Ascending aorta (tissue), 2 donors: ENCODE results near the gene MOB3B. TPM values are rescaled to one million over a fixed set of nuclear protein-coding genes. Genes with fewer than 3 reads are reported as not detected.

Experiments used
- DNase-seq, 2 donors: peaks; one replicate each; pipeline ENCODE4 v3.0.0-alpha.2; 2019; ENCODE audit warnings: low spot score in 2 of 2
- H3K27ac ChIP-seq, 2 donors: fragments of 200-600 bp; sonication (generic); one replicate each; pipeline ENCODE4 v1.5.1; 2016 to 2017; ENCODE audit warnings: mild to moderate bottlenecking in 1 of 2
- H3K27me3 ChIP-seq: fragments of 200-600 bp; sonication (generic); one replicate; pipeline ENCODE4 v1.5.1; 2017
- H3K36me3 ChIP-seq, 2 donors: fragments of 200-600 bp; sonication (generic); one replicate each; pipeline ENCODE4 v1.5.1; 2016
- H3K4me1 ChIP-seq, 2 donors: fragments of 200-600 bp; sonication (generic); one replicate each; pipeline ENCODE4 v1.5.1; 2016 to 2017; ENCODE audit warnings: mild to moderate bottlenecking in 1 of 2
- H3K4me3 ChIP-seq, 2 donors: fragments of 200-600 bp; sonication (generic); one replicate each; pipeline ENCODE4 v1.5.1; 2016 to 2017; ENCODE audit warnings: mild to moderate bottlenecking in 1 of 2
- H3K9me3 ChIP-seq, 2 donors: fragments of 200-600 bp; sonication (generic); one replicate each; pipeline ENCODE4 v1.5.1; 2016
- intact Hi-C: fragments of 100-400 bp; cut with DNase I; formaldehyde crosslinking; loops from one replicate; pipeline ENCODE4 v1.15.1; 2023
- total RNA-seq: library from RNA; depleted of rRNA; stranded (reverse); fragments of >200 nt; gene quantifications from one replicate; pipeline ENCODE4 v1.1.0, GENCODE V29; 2016
- TF ChIP-seq, protein P1 (sequence below), 3 experiments: fragments of 200-600 bp in 2 of 3; fragments of 450-650 bp in 1 of 3; sonication (generic) in 2 of 3; IDR thresholded peaks; one replicate each; pipeline ENCODE4 v1.5.1; 2016 to 2019; ENCODE audit warnings: antibody characterized with exemption in 3 of 3, mild to moderate bottlenecking in 1 of 3, moderate library complexity in 1 of 3

The MOB3B gene
- total RNA-seq, 1 donor from 2014 or later, result 2.4 TPM

GRCh38 chr9:27564670-27565069, 35.1 kb upstream of the MOB3B start:
- Histone ChIP-seq H3K36me3 (peaks cover 14 to 23% of the 10 kb centered on the region in 2 donors), H3K27ac (no peak overlapping the region), H3K4me3 (no peak overlapping the region), H3K9me3 (no peaks in the 10 kb centered on the region), H3K4me1 (no peaks in the 10 kb centered on the region), H3K27me3 (no peaks in the 10 kb centered on the region)
- no peak for DNase-seq
- intact Hi-C loops, result no loop called here
- TF ChIP-seq, protein P1, sequence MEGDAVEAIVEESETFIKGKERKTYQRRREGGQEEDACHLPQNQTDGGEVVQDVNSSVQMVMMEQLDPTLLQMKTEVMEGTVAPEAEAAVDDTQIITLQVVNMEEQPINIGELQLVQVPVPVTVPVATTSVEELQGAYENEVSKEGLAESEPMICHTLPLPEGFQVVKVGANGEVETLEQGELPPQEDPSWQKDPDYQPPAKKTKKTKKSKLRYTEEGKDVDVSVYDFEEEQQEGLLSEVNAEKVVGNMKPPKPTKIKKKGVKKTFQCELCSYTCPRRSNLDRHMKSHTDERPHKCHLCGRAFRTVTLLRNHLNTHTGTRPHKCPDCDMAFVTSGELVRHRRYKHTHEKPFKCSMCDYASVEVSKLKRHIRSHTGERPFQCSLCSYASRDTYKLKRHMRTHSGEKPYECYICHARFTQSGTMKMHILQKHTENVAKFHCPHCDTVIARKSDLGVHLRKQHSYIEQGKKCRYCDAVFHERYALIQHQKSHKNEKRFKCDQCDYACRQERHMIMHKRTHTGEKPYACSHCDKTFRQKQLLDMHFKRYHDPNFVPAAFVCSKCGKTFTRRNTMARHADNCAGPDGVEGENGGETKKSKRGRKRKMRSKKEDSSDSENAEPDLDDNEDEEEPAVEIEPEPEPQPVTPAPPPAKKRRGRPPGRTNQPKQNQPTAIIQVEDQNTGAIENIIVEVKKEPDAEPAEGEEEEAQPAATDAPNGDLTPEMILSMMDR (IDR thresholded peaks at IDR 0.05), result no peak

DNA sequence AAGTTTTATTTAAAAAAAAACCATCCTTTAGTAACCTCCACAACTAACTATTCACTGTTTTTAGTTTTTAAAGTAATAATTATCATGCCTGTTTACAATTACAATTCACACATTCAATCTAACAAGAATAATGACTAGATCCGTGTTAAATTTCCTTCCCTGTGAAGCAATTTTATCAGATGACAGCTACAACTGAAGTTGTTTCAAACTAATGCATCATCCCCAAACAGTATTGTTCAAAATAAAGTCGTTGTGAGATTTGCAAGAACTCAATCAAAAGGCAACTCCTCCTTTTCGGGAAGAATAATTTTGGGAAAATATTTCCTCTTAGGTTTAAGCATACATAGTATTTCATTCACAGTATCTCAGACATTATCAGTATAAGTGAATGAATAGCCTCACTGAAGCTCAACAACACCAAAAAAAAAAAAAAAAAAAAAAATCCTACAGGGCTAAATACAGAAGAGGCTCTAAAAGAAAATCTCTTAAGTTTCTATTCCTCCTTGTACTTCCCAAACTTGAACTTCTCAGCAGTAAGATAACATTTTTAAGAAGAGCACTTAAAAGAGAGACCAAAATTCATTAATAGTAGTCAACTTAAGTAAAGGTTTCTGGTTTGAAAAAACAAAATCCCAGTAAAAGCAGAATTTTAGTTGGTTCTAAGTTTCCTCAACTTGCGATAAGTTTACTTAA, 34.3 kb upstream of the MOB3B start:
- no peaks in the 10 kb centered on the region for H3K27me3 ChIP-seq
- peaks cover 14 to 27% of the 10 kb centered on the region in 2 donors for H3K36me3 ChIP-seq
- H3K4me3 ChIP-seq, result no peak overlapping the region
- intact Hi-C loops, result no loop called here
- no peak overlapping the region for H3K27ac ChIP-seq
- TF ChIP-seq, protein P1 (IDR thresholded peaks at IDR 0.05), result no peak
- no peak for DNase-seq
- no peaks in the 10 kb centered on the region for H3K9me3 ChIP-seq
- H3K4me1 ChIP-seq, result no peaks in the 10 kb centered on the region

GRCh38 chr9:27561685-27562084, 32.1 kb upstream of the MOB3B start:
- no peak for DNase-seq
- Histone ChIP-seq H3K9me3 (no peaks in the 10 kb centered on the region), H3K4me3 (no peak overlapping the region), H3K4me1 (no peaks in the 10 kb centered on the region), H3K27ac (no peak overlapping the region), H3K27me3 (no peaks in the 10 kb centered on the region), H3K36me3 (peaks cover 22 to 46% of the 10 kb centered on the region in 2 donors)
- TF ChIP-seq, protein P1 (IDR thresholded peaks at IDR 0.05), result no peak
- intact Hi-C loops, result no loop called here

DNA sequence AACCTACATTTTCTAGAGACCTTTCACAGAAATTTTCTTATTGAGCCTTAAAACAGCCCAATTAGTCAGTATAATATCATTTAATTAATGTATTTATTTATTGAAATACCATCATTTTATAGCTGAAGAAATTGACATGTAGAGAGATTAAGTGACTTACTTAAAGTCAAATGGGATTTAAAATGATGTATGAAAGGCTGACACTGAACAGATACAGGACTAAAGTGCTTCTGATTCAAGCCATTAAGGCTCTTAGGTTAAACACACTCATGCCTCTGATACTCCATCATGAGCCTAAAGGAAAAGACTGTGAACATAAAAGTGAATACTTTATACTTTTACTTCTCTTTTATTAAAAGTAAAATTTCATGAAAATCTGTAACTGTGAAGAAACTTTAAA, 30.8 kb upstream of the MOB3B start:
- H3K36me3 ChIP-seq, result peaks cover 26 to 56% of the 10 kb centered on the region in 2 donors
- TF ChIP-seq, protein P1 (IDR thresholded peaks at IDR 0.05), result no peak
- intact Hi-C loops, result no loop called here
- no peaks in the 10 kb centered on the region for H3K4me1 ChIP-seq
- DNase-seq, result no peak
- no peaks in the 10 kb centered on the region for H3K9me3 ChIP-seq
- H3K27me3 ChIP-seq, result no peaks in the 10 kb centered on the region
- H3K27ac ChIP-seq, result no peak overlapping the region
- H3K4me3 ChIP-seq, result no peak overlapping the region

DNA sequence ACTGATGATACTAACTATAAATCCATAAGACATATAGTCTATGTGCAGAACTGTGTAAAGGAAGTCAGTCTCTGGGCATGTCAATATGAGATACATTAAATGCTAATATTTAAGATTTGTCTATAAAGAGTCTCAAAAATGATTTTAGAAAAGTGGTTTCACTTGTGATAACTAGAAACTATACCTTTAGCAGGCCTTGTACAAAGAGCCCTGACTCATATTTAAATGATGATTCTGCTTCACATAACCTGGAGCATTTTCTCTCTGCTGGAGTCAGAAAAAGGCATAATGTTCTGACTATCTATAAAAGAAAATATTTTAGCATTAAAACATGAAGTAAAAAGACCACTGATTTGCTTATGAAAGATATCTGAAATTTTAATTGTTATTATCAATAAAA, 28.7 kb upstream of the MOB3B start:
- TF ChIP-seq, protein P1 (IDR thresholded peaks at IDR 0.05), result no peak
- no peak overlapping the region for H3K4me3 ChIP-seq
- no peaks in the 10 kb centered on the region for H3K4me1 ChIP-seq
- H3K27me3 ChIP-seq, result no peaks in the 10 kb centered on the region
- no peak for DNase-seq
- intact Hi-C loops, result no loop called here
- no peak overlapping the region for H3K27ac ChIP-seq
- no peaks in the 10 kb centered on the region for H3K9me3 ChIP-seq
- peaks cover 23 to 68% of the 10 kb centered on the region in 2 donors for H3K36me3 ChIP-seq
